Fibroblast of lung (primary cell): ENCODE results near the gene ACVR1B. TPM values are rescaled to one million over a fixed set of nuclear protein-coding genes. Genes with fewer than 3 reads are reported as not detected.

ENCODE experiments used
- DNase-seq, 2 donors: peaks; one replicate each; pipeline versions ENCODE4 v3.0.0 to v3.0.0-alpha.2; 2010; ENCODE audit warnings: low read depth in 2 of 2
- H2AFZ ChIP-seq: 2 replicates; pipeline ENCODE4 v1.5.1; 2012; ENCODE audit warnings: low read length, control low read depth, inconsistent platforms
- H3K27ac ChIP-seq: 2 replicates; pipeline ENCODE4 v1.5.1; 2011; ENCODE audit warnings: low read length, control low read depth; ENCODE audit not compliant: insufficient read depth
- H3K27me3 ChIP-seq: 2 replicates; pipeline ENCODE4 v1.5.1; 2011; ENCODE audit warnings: mild to moderate bottlenecking, low read length; ENCODE audit not compliant: control insufficient read depth, insufficient read depth
- H3K36me3 ChIP-seq: 2 replicates; pipeline ENCODE4 v1.5.1; 2011; ENCODE audit warnings: low read length; ENCODE audit not compliant: control insufficient read depth, insufficient read depth
- H3K4me1 ChIP-seq: 2 replicates; pipeline ENCODE4 v1.5.1; 2011; ENCODE audit warnings: low read length; ENCODE audit not compliant: control insufficient read depth, insufficient read depth; ENCODE audit errors: extremely low read depth
- H3K4me2 ChIP-seq: 2 replicates; pipeline ENCODE4 v1.5.1; 2011; ENCODE audit warnings: low read length, control low read depth; ENCODE audit not compliant: insufficient read depth; ENCODE audit errors: extremely low read depth
- H3K4me3 ChIP-seq, 4 experiments: fragments of 200-600 bp in 1 of 4; sonication (generic) in 1 of 4; replicated peaks in 1 of 4; 2 replicates each; pipeline ENCODE4 v1.5.1; 2011 to 2016; ENCODE audit warnings: low read length in 4 of 4, low read depth in 3 of 4, mild to moderate bottlenecking in 3 of 4, control low read depth in 2 of 4, inconsistent platforms in 1 of 4, mixed read lengths in 1 of 4; ENCODE audit not compliant: insufficient read depth in 1 of 4; ENCODE audit errors: control extremely low read depth in 1 of 4
- H3K79me2 ChIP-seq: 2 replicates; pipeline ENCODE4 v1.5.1; 2012; ENCODE audit warnings: mild to moderate bottlenecking, low read length, inconsistent platforms; ENCODE audit not compliant: control insufficient read depth, insufficient read depth
- H3K9ac ChIP-seq: 2 replicates; pipeline ENCODE4 v1.5.1; 2011; ENCODE audit warnings: mild to moderate bottlenecking, low read length, control low read depth; ENCODE audit not compliant: insufficient read depth
- H3K9me3 ChIP-seq: 2 replicates; pipeline ENCODE4 v1.5.1; 2012; ENCODE audit warnings: low read depth, low read length; ENCODE audit not compliant: control insufficient read depth, insufficient read depth
- H4K20me1 ChIP-seq: 2 replicates; pipeline ENCODE4 v1.5.1; 2011; ENCODE audit warnings: low read length; ENCODE audit not compliant: control insufficient read depth, insufficient read depth; ENCODE audit errors: extremely low read depth
- EZH2 ChIP-seq: IDR thresholded peaks from 2 replicates; pipeline ENCODE4 v1.5.1; 2012; ENCODE audit warnings: low read length, control low read depth, mild to moderate bottlenecking; ENCODE audit errors: missing control alignments
- polyA plus RNA-seq, 2 donors: library from polyadenylated mRNA; depleted of rRNA in 1 of 2; stranded (reverse) in 1 of 2; unstranded in 1 of 2; fragments of >200 nt; gene quantifications; 2 replicates each; pipeline ENCODE4 v1.2.1, GENCODE V29; 2011 to 2012; ENCODE audit warnings: missing spikeins in 1 of 2
- total RNA-seq: library from RNA; depleted of rRNA; stranded (reverse); fragments of >200 nt; gene quantifications from 2 replicates; pipeline ENCODE4 v1.2.1, GENCODE V29; 2014
- TF ChIP-seq, protein P1 (sequence below), 2 donors: IDR thresholded peaks in 1 of 2; conservative IDR thresholded peaks in 1 of 2; 1 replicate in 1 of 2; 2 replicates in 1 of 2; pipeline ENCODE4 v1.5.1; 2011 to 2012; ENCODE audit warnings: low read length in 2 of 2, control low read depth in 1 of 2, inconsistent platforms in 1 of 2, low read depth in 1 of 2, mild to moderate bottlenecking in 1 of 2

The ACVR1B gene
- total and polyA plus RNA-seq, 2 donors (not counting 1 experiment from before 2014, with no cell fraction given), result 12.4 to 13.6 TPM

DNA sequence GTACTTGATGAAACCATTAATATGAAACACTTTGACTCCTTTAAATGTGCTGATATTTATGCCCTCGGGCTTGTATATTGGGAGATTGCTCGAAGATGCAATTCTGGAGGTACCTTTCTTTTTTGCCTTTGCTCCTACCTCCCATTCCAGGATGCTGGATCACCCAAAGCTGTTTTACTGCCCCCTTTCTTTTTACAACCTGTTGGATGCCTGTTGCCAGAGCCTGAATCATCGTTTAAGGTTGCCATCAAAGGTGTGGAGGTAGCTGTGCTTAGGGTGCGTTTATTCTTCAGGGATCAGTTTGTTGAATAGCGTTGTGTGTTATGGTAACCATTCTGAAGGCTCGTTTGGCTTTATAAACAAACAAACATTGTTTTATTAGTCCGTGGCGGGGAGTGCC is 35.3 kb downstream of the ACVR1B start:
- Histone ChIP-seq H3K4me3 (no peak overlapping the region), H3K4me1 (no peaks in the 10 kb centered on the region), H4K20me1 (no peaks in the 10 kb centered on the region), H3K27me3 (no peaks in the 10 kb centered on the region), H3K79me2 (no peaks in the 10 kb centered on the region), H3K9ac (no peak overlapping the region), H3K27ac (no peak overlapping the region), H2AFZ (no peak overlapping the region), H3K4me2 (no peak overlapping the region), H3K9me3 (no peaks in the 10 kb centered on the region), H3K36me3 (no peaks in the 10 kb centered on the region)
- DNase-seq, result no peak
- no peak for TF ChIP-seq EZH2
- TF ChIP-seq, protein P1, sequence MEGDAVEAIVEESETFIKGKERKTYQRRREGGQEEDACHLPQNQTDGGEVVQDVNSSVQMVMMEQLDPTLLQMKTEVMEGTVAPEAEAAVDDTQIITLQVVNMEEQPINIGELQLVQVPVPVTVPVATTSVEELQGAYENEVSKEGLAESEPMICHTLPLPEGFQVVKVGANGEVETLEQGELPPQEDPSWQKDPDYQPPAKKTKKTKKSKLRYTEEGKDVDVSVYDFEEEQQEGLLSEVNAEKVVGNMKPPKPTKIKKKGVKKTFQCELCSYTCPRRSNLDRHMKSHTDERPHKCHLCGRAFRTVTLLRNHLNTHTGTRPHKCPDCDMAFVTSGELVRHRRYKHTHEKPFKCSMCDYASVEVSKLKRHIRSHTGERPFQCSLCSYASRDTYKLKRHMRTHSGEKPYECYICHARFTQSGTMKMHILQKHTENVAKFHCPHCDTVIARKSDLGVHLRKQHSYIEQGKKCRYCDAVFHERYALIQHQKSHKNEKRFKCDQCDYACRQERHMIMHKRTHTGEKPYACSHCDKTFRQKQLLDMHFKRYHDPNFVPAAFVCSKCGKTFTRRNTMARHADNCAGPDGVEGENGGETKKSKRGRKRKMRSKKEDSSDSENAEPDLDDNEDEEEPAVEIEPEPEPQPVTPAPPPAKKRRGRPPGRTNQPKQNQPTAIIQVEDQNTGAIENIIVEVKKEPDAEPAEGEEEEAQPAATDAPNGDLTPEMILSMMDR (conservative IDR thresholded peaks at IDR 0.05 in 1 of 2, IDR thresholded peaks at IDR 0.05 in 1 of 2; ENCODE audit: low read depth in 1 of 2, low read length in 2 of 2), result no peak

DNA sequence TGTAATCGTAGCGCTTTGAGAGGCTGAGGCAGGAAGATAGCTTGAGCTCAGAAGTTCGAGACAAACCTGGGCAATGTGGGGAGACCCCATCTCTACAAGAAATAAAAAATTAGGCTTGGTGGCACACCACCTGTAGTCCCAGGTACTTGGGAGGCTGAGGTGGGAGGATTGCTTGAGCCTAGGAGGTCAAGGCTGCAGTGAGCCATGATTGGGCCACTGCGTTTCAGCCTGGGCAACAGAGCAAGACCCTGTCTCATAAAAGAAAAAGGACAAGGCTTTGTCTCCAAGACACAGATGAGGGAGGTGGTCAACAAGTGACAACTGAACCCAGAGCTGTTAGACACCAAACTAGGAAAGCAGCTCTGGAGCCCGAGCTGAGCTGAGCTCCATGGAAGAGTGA is 40.7 kb downstream of the ACVR1B start:
- H4K20me1 ChIP-seq, result no peaks in the 10 kb centered on the region
- no peaks in the 10 kb centered on the region for H3K9me3 ChIP-seq
- no peaks in the 10 kb centered on the region for H3K27me3 ChIP-seq
- no peak overlapping the region for H2AFZ ChIP-seq
- H3K4me2 ChIP-seq, result no peak overlapping the region
- TF ChIP-seq, protein P1 (conservative IDR thresholded peaks at IDR 0.05 in 1 of 2, IDR thresholded peaks at IDR 0.05 in 1 of 2; ENCODE audit: low read depth in 1 of 2, low read length in 2 of 2), result no peak
- no peak for TF ChIP-seq EZH2
- no peaks in the 10 kb centered on the region for H3K79me2 ChIP-seq
- no peaks in the 10 kb centered on the region for H3K4me1 ChIP-seq
- H3K27ac ChIP-seq, result no peak overlapping the region
- no peak overlapping the region for H3K4me3 ChIP-seq
- DNase-seq, result no peak
- no peak overlapping the region for H3K9ac ChIP-seq
- peaks cover 11% of the 10 kb centered on the region for H3K36me3 ChIP-seq

DNA sequence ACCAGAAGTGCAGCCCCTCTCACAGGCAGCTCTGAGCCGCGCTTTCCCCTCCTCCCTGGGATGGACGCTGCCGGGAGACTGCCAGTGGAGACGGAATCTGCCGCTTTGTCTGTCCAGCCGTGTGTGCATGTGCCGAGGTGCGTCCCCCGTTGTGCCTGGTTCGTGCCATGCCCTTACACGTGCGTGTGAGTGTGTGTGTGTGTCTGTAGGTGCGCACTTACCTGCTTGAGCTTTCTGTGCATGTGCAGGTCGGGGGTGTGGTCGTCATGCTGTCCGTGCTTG is 43.0 kb downstream of the ACVR1B start:
- Histone ChIP-seq H3K36me3 (peaks cover 11% of the 10 kb centered on the region), H3K27ac (no peak overlapping the region), H3K9ac (no peak overlapping the region), H3K79me2 (no peaks in the 10 kb centered on the region), H3K4me2 (no peak overlapping the region), H3K9me3 (no peaks in the 10 kb centered on the region), H2AFZ (no peak overlapping the region), H3K27me3 (no peaks in the 10 kb centered on the region), H4K20me1 (no peaks in the 10 kb centered on the region), H3K4me1 (no peaks in the 10 kb centered on the region), H3K4me3 (no peak overlapping the region)
- DNase-seq, result no peak
- TF ChIP-seq, protein P1 (conservative IDR thresholded peaks at IDR 0.05 in 1 of 2, IDR thresholded peaks at IDR 0.05 in 1 of 2; ENCODE audit: low read depth in 1 of 2, low read length in 2 of 2), result no peak
- TF ChIP-seq EZH2, result no peak
